HepG2 (cell line): ENCODE data around the gene ARHGEF4. TPM values are rescaled to one million over a fixed set of nuclear protein-coding genes. Genes with fewer than 3 reads are reported as not detected.

Experiments used
- NBN ChIP-seq: fragments of 450-650 bp; conservative IDR thresholded peaks from 2 replicates; pipeline ENCODE4 v1.6.1; 2017
- NR2F6 ChIP-seq, 2 experiments: IDR thresholded peaks; 2 replicates each; pipeline ENCODE4 v1.6.1; 2016; ENCODE audit warnings: antibody characterized with exemption in 1 of 2, mild to moderate bottlenecking in 1 of 2
- STAG1 ChIP-seq: sonication (generic); formaldehyde crosslinking; IDR thresholded peaks from 2 replicates; pipeline ENCODE4 v1.4.0; 2020; ENCODE audit warnings: missing genetic modification reagents
- ZNF343 ChIP-seq: sonication (generic); formaldehyde crosslinking; IDR thresholded peaks from 2 replicates; pipeline ENCODE4 v1.4.0; 2020; ENCODE audit warnings: mild to moderate bottlenecking, missing genetic modification reagents
- ZSCAN25 ChIP-seq: sonication (generic); formaldehyde crosslinking; IDR thresholded peaks from 2 replicates; pipeline ENCODE4 v1.8.0; 2022; ENCODE audit warnings: mild to moderate bottlenecking, missing genetic modification reagents
- polyA plus RNA-seq, 8 experiments: library from polyadenylated mRNA; depleted of rRNA in 3 of 8; stranded (reverse) in 7 of 8; unstranded in 1 of 8; fragments of >200 nt; fragmentation: Illumina TruSeq in 4 of 8; extraction: Trizol in 4 of 8; gene quantifications; 2 replicates each; pipeline versions ENCODE4 v1.2.1 to v1.2.3, GENCODE V29; 2011 to 2016; ENCODE audit warnings: low read depth in 4 of 8, missing spikeins in 1 of 8, mixed read lengths in 1 of 8; ENCODE audit not compliant: insufficient read depth in 1 of 8
- total RNA-seq, 5 experiments: library from RNA; depleted of rRNA; stranded (reverse); fragments of >200 nt; fragmentation: Illumina TruSeq; extraction: Trizol; gene quantifications; 2 replicates each; pipeline ENCODE4 v1.2.3, GENCODE V29; 2016; ENCODE audit warnings: low read depth in 1 of 5
- TF ChIP-seq, protein P1 (sequence below): sonication (generic); formaldehyde crosslinking; IDR thresholded peaks from 2 replicates; pipeline ENCODE4 v1.4.0; 2020; ENCODE audit warnings: missing genetic modification reagents, borderline replicate concordance
- TF ChIP-seq, protein P2 (sequence below): sonication (generic); formaldehyde crosslinking; IDR thresholded peaks from 2 replicates; pipeline ENCODE4 v1.5.0; 2020; ENCODE audit warnings: mild to moderate bottlenecking, low read depth, missing genetic modification reagents, borderline replicate concordance
- TF ChIP-seq, protein P3 (sequence below): sonication (generic); formaldehyde crosslinking; IDR thresholded peaks from 2 replicates; pipeline ENCODE4 v1.4.0; 2020; ENCODE audit warnings: missing genetic modification reagents

The ARHGEF4 gene
- total and polyA plus RNA-seq, 2 of the 13 experiments (the other 11 are each of a cell fraction or from before 2014, with no cell fraction given): 0.11 to 0.13 TPM

DNA sequence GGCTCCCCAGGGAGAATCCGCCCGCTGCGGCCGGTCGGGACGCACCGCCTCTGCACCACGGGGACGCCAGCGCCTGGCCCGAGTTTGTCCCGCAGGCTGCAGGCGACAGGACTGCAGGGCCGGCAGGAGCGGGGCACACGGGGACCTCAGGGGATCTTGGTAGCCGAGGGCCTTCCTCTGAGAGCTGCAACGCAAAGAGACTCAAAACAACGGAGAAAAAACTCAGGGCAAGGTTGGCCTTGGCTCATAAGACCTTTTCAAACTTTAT is 79.7 kb downstream of the ARHGEF4 start (continued):
- TF ChIP-seq ZNF343 (no peak), ZSCAN25 (CRISPR knock-in tag) (no peak), NR2F6 (IDR thresholded peaks at IDR 0.05) (no peak), NR2F6 (CRISPR knock-in tag; IDR thresholded peaks at IDR 0.05) (no peak), STAG1 (CRISPR knock-in tag) (no peak), NBN (no peak)
- TF ChIP-seq, protein P1, sequence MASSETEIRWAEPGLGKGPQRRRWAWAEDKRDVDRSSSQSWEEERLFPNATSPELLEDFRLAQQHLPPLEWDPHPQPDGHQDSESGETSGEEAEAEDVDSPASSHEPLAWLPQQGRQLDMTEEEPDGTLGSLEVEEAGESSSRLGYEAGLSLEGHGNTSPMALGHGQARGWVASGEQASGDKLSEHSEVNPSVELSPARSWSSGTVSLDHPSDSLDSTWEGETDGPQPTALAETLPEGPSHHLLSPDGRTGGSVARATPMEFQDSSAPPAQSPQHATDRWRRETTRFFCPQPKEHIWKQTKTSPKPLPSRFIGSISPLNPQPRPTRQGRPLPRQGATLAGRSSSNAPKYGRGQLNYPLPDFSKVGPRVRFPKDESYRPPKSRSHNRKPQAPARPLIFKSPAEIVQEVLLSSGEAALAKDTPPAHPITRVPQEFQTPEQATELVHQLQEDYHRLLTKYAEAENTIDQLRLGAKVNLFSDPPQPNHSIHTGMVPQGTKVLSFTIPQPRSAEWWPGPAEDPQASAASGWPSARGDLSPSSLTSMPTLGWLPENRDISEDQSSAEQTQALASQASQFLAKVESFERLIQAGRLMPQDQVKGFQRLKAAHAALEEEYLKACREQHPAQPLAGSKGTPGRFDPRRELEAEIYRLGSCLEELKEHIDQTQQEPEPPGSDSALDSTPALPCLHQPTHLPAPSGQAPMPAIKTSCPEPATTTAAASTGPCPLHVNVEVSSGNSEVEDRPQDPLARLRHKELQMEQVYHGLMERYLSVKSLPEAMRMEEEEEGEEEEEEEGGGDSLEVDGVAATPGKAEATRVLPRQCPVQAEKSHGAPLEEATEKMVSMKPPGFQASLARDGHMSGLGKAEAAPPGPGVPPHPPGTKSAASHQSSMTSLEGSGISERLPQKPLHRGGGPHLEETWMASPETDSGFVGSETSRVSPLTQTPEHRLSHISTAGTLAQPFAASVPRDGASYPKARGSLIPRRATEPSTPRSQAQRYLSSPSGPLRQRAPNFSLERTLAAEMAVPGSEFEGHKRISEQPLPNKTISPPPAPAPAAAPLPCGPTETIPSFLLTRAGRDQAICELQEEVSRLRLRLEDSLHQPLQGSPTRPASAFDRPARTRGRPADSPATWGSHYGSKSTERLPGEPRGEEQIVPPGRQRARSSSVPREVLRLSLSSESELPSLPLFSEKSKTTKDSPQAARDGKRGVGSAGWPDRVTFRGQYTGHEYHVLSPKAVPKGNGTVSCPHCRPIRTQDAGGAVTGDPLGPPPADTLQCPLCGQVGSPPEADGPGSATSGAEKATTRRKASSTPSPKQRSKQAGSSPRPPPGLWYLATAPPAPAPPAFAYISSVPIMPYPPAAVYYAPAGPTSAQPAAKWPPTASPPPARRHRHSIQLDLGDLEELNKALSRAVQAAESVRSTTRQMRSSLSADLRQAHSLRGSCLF: no peak
- TF ChIP-seq, protein P2, sequence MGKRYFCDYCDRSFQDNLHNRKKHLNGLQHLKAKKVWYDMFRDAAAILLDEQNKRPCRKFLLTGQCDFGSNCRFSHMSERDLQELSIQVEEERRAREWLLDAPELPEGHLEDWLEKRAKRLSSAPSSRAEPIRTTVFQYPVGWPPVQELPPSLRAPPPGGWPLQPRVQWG: no peak
- TF ChIP-seq, protein P3, sequence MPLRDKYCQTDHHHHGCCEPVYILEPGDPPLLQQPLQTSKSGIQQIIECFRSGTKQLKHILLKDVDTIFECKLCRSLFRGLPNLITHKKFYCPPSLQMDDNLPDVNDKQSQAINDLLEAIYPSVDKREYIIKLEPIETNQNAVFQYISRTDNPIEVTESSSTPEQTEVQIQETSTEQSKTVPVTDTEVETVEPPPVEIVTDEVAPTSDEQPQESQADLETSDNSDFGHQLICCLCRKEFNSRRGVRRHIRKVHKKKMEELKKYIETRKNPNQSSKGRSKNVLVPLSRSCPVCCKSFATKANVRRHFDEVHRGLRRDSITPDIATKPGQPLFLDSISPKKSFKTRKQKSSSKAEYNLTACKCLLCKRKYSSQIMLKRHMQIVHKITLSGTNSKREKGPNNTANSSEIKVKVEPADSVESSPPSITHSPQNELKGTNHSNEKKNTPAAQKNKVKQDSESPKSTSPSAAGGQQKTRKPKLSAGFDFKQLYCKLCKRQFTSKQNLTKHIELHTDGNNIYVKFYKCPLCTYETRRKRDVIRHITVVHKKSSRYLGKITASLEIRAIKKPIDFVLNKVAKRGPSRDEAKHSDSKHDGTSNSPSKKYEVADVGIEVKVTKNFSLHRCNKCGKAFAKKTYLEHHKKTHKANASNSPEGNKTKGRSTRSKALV (CRISPR knock-in tag): no peak
